ENCODE results near the gene BRIX1.

Gene BRIX1

DNA sequence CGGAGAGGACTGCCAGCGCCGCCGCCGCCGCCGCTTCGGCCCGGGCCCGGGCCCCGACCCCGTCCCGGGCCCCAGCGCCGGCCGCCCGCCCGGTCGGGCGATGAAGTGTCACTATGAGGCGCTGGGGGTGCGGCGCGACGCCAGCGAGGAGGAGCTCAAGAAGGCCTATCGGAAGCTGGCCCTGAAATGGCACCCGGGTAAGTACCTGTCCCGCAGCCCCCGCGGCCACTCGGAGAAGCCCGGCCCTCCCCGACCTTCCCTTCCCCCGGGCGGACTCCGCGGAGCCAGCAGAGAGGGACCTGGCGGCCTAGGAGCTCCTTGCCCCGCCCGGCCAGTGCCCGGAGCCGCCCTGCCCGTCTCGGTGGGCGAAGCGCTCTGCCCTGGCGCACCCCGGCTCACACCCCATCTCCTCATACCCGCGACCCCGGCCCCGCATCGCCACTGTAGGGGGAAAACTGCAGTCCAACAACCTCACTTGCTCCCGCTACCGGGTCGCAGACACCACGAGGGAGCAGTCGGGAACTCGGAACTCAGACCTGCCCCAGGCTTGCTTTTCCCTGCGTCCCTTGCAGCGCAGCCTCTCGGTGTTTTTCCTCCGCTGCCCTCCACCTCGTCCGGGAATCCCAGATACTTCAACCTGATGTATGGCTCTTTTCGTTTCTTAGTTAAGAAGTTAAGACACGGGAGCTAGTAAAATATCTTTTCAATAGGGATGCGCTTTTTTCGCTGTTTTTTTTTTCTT lies 14.4 kb downstream of the BRIX1 start:
- Histone ChIP-seq H3K9ac (ENCODE audit: low read depth, low read length) (peak overlapping the region; percentile 80), H3K9me3 (ENCODE audit: insufficient read depth, low read length, severe bottlenecking) (no peaks in the 10 kb centered on the region), H3K4me1 (ENCODE audit: insufficient read depth, low read length) (peaks cover 37% of the 10 kb centered on the region), H2AFZ (ENCODE audit: low read depth, low read length) (peak overlapping the region; percentile 83), H3K4me2 (ENCODE audit: insufficient read depth, low read length) (peak overlapping the region; percentile 67), H3K79me2 (ENCODE audit: insufficient read depth, low read length) (peaks cover 51% of the 10 kb centered on the region), H4K20me1 (ENCODE audit: insufficient read depth, low read length) (peaks cover 18% of the 10 kb centered on the region; the same call in 1 of the 2 replicates), H3K27ac (ENCODE audit: low read length) (peak overlapping the region; percentile 67), H3K36me3 (ENCODE audit: insufficient read depth, low read length) (peaks cover 38% of the 10 kb centered on the region), H3K4me3 (ENCODE audit: low read depth in 1 of 2, low read length in 2 of 2) (peak overlapping the region; percentile 72 to 76), H3K27me3 (ENCODE audit: insufficient read depth, low read length, poor library complexity) (no peaks in the 10 kb centered on the region)
- ATAC-seq (ENCODE audit: insufficient read depth, low read depth), result peak; percentile 60
- TF ChIP-seq, protein P1, sequence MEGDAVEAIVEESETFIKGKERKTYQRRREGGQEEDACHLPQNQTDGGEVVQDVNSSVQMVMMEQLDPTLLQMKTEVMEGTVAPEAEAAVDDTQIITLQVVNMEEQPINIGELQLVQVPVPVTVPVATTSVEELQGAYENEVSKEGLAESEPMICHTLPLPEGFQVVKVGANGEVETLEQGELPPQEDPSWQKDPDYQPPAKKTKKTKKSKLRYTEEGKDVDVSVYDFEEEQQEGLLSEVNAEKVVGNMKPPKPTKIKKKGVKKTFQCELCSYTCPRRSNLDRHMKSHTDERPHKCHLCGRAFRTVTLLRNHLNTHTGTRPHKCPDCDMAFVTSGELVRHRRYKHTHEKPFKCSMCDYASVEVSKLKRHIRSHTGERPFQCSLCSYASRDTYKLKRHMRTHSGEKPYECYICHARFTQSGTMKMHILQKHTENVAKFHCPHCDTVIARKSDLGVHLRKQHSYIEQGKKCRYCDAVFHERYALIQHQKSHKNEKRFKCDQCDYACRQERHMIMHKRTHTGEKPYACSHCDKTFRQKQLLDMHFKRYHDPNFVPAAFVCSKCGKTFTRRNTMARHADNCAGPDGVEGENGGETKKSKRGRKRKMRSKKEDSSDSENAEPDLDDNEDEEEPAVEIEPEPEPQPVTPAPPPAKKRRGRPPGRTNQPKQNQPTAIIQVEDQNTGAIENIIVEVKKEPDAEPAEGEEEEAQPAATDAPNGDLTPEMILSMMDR (IDR thresholded peaks at IDR 0.05; ENCODE audit: borderline replicate concordance, extremely low read depth, low read length, poor library complexity, severe bottlenecking), result no peak
- no peak for TF ChIP-seq EZH2 (IDR thresholded peaks at IDR 0.05; ENCODE audit: borderline replicate concordance, low read depth, low read length, severe bottlenecking)
- DNase-seq, result peak; percentile 75

DNA sequence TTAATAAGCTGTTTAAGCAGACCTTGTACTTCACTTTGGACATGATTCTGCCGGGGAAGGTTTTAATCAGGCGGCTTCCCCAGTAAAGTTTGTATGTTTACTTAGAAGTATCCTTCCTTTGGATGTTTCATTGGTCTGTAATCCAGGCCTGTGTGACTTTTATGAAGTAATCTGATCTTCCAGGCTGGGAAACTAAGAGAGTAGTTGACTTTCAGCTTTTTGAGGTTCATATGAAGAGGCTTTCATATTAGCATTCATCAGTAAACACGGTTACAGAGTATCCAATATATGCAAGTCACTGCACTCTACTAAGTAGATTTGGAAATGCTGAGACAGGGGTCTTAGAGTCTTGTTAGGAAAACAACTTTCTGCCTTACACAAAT lies 14.9 kb downstream of the BRIX1 start:
- Histone ChIP-seq H3K27me3 (ENCODE audit: insufficient read depth, low read length, poor library complexity) (no peaks in the 10 kb centered on the region), H2AFZ (ENCODE audit: low read depth, low read length) (peak overlapping the region; percentile 83), H3K79me2 (ENCODE audit: insufficient read depth, low read length) (peaks cover 55% of the 10 kb centered on the region), H3K4me3 (ENCODE audit: low read depth in 1 of 2, low read length in 2 of 2) (peak overlapping the region; percentile 72 to 76), H3K36me3 (ENCODE audit: insufficient read depth, low read length) (peaks cover 37% of the 10 kb centered on the region), H3K4me1 (ENCODE audit: insufficient read depth, low read length) (peaks cover 37% of the 10 kb centered on the region), H3K27ac (ENCODE audit: low read length) (peak overlapping the region; percentile 67), H3K4me2 (ENCODE audit: insufficient read depth, low read length) (peak overlapping the region; percentile 67), H4K20me1 (ENCODE audit: insufficient read depth, low read length) (peaks cover 18% of the 10 kb centered on the region; the same call in 1 of the 2 replicates), H3K9ac (ENCODE audit: low read depth, low read length) (peak overlapping the region; percentile 80), H3K9me3 (ENCODE audit: insufficient read depth, low read length, severe bottlenecking) (no peaks in the 10 kb centered on the region)
- TF ChIP-seq, protein P1 (IDR thresholded peaks at IDR 0.05; ENCODE audit: borderline replicate concordance, extremely low read depth, low read length, poor library complexity, severe bottlenecking), result no peak
- no peak for TF ChIP-seq EZH2 (IDR thresholded peaks at IDR 0.05; ENCODE audit: borderline replicate concordance, low read depth, low read length, severe bottlenecking)
- ATAC-seq (ENCODE audit: insufficient read depth, low read depth) (no peak), DNase-seq (no peak)

DNA sequence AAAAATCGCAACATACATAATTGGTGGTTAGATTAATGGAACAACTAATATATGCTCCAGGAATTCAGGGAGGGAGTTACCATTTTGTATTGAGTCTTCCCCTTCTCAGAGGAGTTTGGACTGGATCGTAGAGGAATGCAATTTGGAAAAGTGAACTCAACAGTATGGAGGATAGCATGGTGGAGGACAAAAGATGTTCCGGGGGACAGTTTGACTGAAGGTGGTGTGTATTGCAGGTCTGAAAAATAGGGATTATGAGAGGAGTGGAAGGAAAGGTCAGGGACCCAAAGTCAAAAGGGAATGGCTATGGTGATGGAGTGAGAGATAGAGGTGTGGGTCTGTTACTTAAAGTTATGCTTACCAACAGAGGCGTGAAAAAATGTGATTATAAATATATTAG lies 15.4 kb downstream of the BRIX1 start:
- no peak for ATAC-seq (ENCODE audit: insufficient read depth, low read depth)
- Histone ChIP-seq H2AFZ (ENCODE audit: low read depth, low read length) (no peak overlapping the region), H3K27me3 (ENCODE audit: insufficient read depth, low read length, poor library complexity) (no peaks in the 10 kb centered on the region), H3K27ac (ENCODE audit: low read length) (peak overlapping the region; percentile 67), H3K9me3 (ENCODE audit: insufficient read depth, low read length, severe bottlenecking) (no peaks in the 10 kb centered on the region), H3K4me1 (ENCODE audit: insufficient read depth, low read length) (peaks cover 37% of the 10 kb centered on the region), H3K4me2 (ENCODE audit: insufficient read depth, low read length) (peak overlapping the region; percentile 67), H4K20me1 (ENCODE audit: insufficient read depth, low read length) (peaks cover 18% of the 10 kb centered on the region; the same call in 1 of the 2 replicates), H3K79me2 (ENCODE audit: insufficient read depth, low read length) (peaks cover 55% of the 10 kb centered on the region), H3K36me3 (ENCODE audit: insufficient read depth, low read length) (peaks cover 37% of the 10 kb centered on the region), H3K9ac (ENCODE audit: low read depth, low read length) (peak overlapping the region; percentile 80), H3K4me3 (ENCODE audit: low read depth in 1 of 2, low read length in 2 of 2) (peak overlapping the region; percentile 72 to 76; a peak in 3 of 4 replicates)
- no peak for DNase-seq
- TF ChIP-seq, protein P1 (IDR thresholded peaks at IDR 0.05; ENCODE audit: borderline replicate concordance, extremely low read depth, low read length, poor library complexity, severe bottlenecking), result no peak
- TF ChIP-seq EZH2 (IDR thresholded peaks at IDR 0.05; ENCODE audit: borderline replicate concordance, low read depth, low read length, severe bottlenecking), result no peak

Data from DND-41 (cell line).